Testis (tissue), 3 donors: ENCODE measurements around the gene DHX30. TPM values are rescaled to one million over a fixed set of nuclear protein-coding genes. Genes with fewer than 3 reads are reported as not detected.

Experiments used
- DNase-seq: peaks from one replicate; pipeline ENCODE4 v3.0.0-alpha.2; 2019
- H3K27ac ChIP-seq, 2 donors: fragments of 200-600 bp; sonication (generic); one replicate each; pipeline ENCODE4 v1.5.1; 2019
- H3K27me3 ChIP-seq: fragments of 200-600 bp; sonication (generic); one replicate; pipeline ENCODE4 v1.5.1; 2019
- H3K36me3 ChIP-seq: fragments of 200-600 bp; sonication (generic); one replicate; pipeline ENCODE4 v1.5.1; 2017; ENCODE audit warnings: low read depth; ENCODE audit errors: missing control alignments
- H3K4me1 ChIP-seq: fragments of 200-600 bp; sonication (generic); one replicate; pipeline ENCODE4 v1.5.1; 2019
- H3K4me3 ChIP-seq, 2 donors: fragments of 200-600 bp; sonication (generic); one replicate each; pipeline ENCODE4 v1.5.1; 2017 to 2019
- H3K9me3 ChIP-seq: fragments of 200-600 bp; sonication (generic); one replicate; pipeline ENCODE4 v1.5.1; 2017
- POLR2A ChIP-seq: fragments of 450-650 bp; IDR thresholded peaks from one replicate; pipeline ENCODE4 v1.6.1; 2017; ENCODE audit warnings: antibody characterized with exemption, mild to moderate bottlenecking, moderate library complexity
- WGBS, 2 donors: methylation state at CpG; one replicate each; pipeline ENCODE4 v1.1.5; 2018; 5-methylcytosine and 5-hydroxymethylcytosine counted together
- intact Hi-C: fragments of 100-400 bp; cut with DNase I; formaldehyde crosslinking; loops from one replicate; pipeline ENCODE4 v1.15.1; 2023; ENCODE audit warnings: low total_unique reads
- polyA plus RNA-seq: library from polyadenylated mRNA; stranded (reverse); fragments of 350-450 nt; fragmentation: Illumina TruSeq; extraction: RNeasy Lipid Tissue Mini Kit (QIAGEN cat#74804); gene quantifications from one replicate; pipeline ENCODE4 v1.2.3, GENCODE V29; 2014; ENCODE audit warnings: low read depth, low replicate concordance; ENCODE audit not compliant: insufficient read depth
- total RNA-seq, 2 donors: library from RNA; depleted of rRNA; stranded (reverse); fragments of >200 nt; gene quantifications; one replicate each; pipeline ENCODE4 v1.2.3, GENCODE V29; 2016
- TF ChIP-seq, protein P1 (sequence below), 3 experiments: fragments of 450-650 bp in 2 of 3; fragments of 200-600 bp in 1 of 3; sonication (generic) in 1 of 3; IDR thresholded peaks; one replicate each; pipeline ENCODE4 v1.5.1; 2016 to 2019; ENCODE audit warnings: antibody characterized with exemption in 3 of 3, mild to moderate bottlenecking in 2 of 3, moderate library complexity in 1 of 3

DHX30 gene
- total and polyA plus RNA-seq, 3 donors from 2014 or later: 178 to 216 (median 187) TPM

DNA sequence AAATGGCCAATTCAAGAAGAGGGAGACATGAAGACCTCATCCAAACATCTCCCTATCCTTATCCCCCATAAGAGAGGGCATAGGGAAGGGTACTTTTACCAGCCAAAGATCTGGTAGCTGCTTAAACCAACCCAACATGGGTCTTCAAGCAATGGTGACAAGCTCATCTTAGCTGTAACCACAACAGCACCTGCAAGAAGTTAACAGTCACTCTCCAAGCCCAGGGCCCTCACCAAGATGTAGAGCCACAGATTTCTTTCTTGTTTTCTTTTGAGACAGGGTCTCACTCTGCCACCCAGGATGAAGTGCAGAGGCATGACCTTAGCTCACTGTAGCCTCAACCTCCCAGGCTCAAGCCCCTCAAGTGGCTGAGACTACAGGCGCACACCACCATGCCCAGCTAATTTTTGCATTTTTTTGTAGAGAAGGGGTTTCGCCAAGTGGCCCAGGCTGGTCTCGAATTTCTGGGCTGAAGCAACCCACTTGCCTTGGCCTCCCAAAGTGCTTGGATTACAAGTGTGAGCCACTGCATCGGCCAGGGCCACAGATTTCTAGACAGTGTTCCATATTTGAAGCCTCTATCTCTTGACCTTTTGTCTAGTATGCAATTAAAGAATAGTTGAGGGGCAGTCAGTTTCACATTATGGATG lies 57.1 kb downstream of the DHX30 start:
- no peak for TF ChIP-seq POLR2A
- TF ChIP-seq, protein P1, sequence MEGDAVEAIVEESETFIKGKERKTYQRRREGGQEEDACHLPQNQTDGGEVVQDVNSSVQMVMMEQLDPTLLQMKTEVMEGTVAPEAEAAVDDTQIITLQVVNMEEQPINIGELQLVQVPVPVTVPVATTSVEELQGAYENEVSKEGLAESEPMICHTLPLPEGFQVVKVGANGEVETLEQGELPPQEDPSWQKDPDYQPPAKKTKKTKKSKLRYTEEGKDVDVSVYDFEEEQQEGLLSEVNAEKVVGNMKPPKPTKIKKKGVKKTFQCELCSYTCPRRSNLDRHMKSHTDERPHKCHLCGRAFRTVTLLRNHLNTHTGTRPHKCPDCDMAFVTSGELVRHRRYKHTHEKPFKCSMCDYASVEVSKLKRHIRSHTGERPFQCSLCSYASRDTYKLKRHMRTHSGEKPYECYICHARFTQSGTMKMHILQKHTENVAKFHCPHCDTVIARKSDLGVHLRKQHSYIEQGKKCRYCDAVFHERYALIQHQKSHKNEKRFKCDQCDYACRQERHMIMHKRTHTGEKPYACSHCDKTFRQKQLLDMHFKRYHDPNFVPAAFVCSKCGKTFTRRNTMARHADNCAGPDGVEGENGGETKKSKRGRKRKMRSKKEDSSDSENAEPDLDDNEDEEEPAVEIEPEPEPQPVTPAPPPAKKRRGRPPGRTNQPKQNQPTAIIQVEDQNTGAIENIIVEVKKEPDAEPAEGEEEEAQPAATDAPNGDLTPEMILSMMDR (IDR thresholded peaks at IDR 0.05): no peak
- no peaks in the 10 kb centered on the region for H3K4me1 ChIP-seq
- H3K27me3 ChIP-seq: no peaks in the 10 kb centered on the region
- 82 to 85% methylated on average over 4 of the region's 4 CpGs for WGBS, 2 donors
- intact Hi-C loops: loop anchor here (10.0 kb wide), 1 partner anchor 295 kb away; no protein-coding TSS in a partner anchor
- no peaks in the 10 kb centered on the region for H3K36me3 ChIP-seq
- H3K4me3 ChIP-seq: no peak overlapping the region
- no peaks in the 10 kb centered on the region for H3K9me3 ChIP-seq
- no peak for DNase-seq
- H3K27ac ChIP-seq: no peak overlapping the region

DNA sequence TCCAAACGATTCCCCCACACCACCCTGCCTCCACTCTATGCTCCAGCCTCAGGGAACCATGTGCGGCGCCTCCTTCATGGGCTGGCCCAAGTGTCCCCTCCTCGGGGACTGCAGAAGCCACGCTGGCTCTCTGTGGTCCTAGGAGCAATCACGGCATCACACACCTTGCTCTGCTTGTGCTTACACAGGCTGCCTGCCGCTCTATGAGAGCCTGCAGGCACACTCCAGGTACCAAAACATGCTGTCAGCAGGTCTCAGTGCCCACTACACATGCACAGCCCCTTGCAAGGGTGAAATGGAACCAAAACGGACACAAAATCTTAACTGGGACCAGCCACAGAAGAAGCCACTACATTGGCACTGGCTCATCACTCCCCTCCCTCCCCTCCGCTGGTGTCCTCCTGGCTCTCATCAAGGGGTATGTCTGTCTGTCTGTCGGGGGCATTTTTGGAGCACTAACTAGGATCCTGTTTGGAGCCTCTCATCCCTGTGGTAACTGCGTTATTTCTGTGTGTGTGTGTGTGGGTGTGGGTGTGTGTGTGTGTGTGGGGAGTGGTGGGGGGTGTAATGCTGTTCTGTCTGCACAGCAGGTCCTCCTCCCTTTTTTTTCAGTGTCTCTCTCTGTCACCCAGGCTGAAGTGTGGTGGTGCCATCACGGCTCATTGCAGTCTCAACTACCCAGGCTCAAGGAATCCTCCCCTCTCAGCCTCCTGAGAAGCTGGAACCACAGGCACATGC lies 60.6 kb downstream of the DHX30 start:
- WGBS, 2 donors: 87 to 89% methylated on average over 11 to 12 of the region's 12 CpGs
- DNase-seq: no peak
- H3K9me3 ChIP-seq: no peaks in the 10 kb centered on the region
- H3K27ac ChIP-seq: no peak overlapping the region
- intact Hi-C loops: no loop called here
- H3K27me3 ChIP-seq: no peaks in the 10 kb centered on the region
- H3K36me3 ChIP-seq: no peaks in the 10 kb centered on the region
- TF ChIP-seq, protein P1 (IDR thresholded peaks at IDR 0.05): no peak
- no peak for TF ChIP-seq POLR2A
- no peak overlapping the region for H3K4me3 ChIP-seq
- H3K4me1 ChIP-seq: peaks cover 9% of the 10 kb centered on the region

DNA sequence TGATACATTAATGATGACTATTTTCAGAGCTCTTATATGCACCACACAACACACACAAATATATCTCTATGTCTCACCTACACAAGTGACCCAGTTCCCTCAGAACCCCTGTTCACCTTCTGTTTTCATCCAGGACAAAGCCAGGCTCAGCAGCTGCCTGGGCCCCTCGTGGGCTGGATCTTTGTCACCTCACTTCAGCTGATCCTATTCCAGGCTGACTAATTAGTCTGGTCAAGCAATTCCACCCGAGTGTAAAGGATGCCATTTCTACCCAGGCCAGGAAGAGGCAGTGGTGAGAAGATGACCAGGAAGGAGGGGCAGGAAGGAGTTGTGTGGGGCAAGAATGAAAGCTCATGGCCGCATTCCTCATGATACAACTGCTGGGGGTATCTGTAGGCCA lies 62.3 kb downstream of the DHX30 start:
- Histone ChIP-seq H3K4me3 (no peak overlapping the region), H3K27ac (no peak overlapping the region), H3K27me3 (no peaks in the 10 kb centered on the region), H3K36me3 (no peaks in the 10 kb centered on the region), H3K9me3 (no peaks in the 10 kb centered on the region), H3K4me1 (peaks cover 9% of the 10 kb centered on the region)
- intact Hi-C loops: no loop called here
- 51 to 54% methylated on average over 3 of the region's 3 CpGs for WGBS, 2 donors
- TF ChIP-seq, protein P1 (IDR thresholded peaks at IDR 0.05): no peak
- no peak for TF ChIP-seq POLR2A
- no peak for DNase-seq

DNA sequence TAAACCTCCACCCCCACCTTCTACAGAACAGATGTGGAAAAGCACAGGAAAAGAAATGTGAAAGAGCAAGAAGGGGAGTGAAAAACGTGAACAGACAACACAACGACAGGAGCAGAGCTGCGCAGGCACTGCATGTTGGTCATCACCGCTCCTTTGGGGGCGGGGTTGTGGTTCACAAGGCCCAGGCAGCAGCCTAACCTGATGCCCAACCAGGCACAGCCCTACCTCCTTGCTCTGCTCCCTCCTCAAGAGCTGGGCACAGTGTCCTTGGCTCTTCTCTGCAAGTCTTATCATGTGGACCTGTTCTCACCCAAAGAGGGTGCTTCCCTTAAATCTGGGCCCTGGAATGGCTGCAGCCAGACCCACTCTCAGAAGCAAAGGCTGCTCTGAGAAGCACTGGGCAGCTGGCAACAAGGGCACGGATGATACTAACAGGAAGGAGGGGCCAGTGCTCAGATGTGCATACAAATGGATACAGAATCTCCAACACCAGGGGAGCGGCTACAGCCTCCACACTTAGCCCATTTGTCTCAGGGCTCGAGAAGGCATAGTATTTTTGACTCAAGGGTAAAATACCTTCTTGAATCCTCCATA lies 64.6 kb downstream of the DHX30 start:
- Histone ChIP-seq H3K9me3 (no peaks in the 10 kb centered on the region), H3K4me1 (peaks cover 9% of the 10 kb centered on the region), H3K4me3 (no peak overlapping the region), H3K36me3 (no peaks in the 10 kb centered on the region), H3K27me3 (no peaks in the 10 kb centered on the region), H3K27ac (peak overlapping the region in 1 of 2 donors; percentile 50)
- peak; percentile 51 for DNase-seq
- intact Hi-C loops: no loop called here
- TF ChIP-seq POLR2A: no peak
- 74 to 79% methylated on average over 8 of the region's 8 CpGs for WGBS, 2 donors

DNA sequence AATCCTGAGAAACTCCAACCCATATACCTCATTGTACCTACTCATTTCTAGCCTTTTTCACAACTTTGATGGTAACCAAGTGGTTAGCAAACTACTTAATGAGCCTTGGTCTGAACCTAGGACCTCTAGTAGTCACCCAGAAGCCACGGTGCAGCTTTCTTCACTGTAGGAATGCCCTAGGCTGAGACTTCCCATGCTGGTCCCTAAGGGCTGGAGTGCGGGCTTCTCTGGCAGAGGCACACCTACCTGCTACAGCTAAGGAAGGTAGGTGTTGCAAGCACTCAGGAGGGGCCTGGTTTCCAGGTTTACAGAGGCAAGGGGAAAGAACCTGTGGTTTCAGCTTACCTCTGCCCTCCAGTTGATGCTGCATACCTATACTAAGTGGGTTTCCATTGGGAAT lies 65.4 kb downstream of the DHX30 start:
- Histone ChIP-seq H3K27ac (peak overlapping the region in 1 of 2 donors; percentile 50), H3K4me1 (peaks cover 9% of the 10 kb centered on the region), H3K27me3 (no peaks in the 10 kb centered on the region), H3K4me3 (no peak overlapping the region), H3K9me3 (no peaks in the 10 kb centered on the region), H3K36me3 (no peaks in the 10 kb centered on the region)
- DNase-seq: no peak
- no peak for TF ChIP-seq POLR2A
- TF ChIP-seq, protein P1 (IDR thresholded peaks at IDR 0.05): no peak
- 93 to 100% methylated on average over 1 to 2 of the region's 2 CpGs for WGBS, 2 donors
- intact Hi-C loops: no loop called here
